GM18858 (cell line): ENCODE data around the gene TRAK1.

Source experiments
- ATAC-seq: cut with Tn5 transposase; IDR thresholded peaks from one replicate; pipeline ENCODE4 v1.9.1; 2021; ENCODE audit not compliant: unreplicated experiment

Gene TRAK1

DNA sequence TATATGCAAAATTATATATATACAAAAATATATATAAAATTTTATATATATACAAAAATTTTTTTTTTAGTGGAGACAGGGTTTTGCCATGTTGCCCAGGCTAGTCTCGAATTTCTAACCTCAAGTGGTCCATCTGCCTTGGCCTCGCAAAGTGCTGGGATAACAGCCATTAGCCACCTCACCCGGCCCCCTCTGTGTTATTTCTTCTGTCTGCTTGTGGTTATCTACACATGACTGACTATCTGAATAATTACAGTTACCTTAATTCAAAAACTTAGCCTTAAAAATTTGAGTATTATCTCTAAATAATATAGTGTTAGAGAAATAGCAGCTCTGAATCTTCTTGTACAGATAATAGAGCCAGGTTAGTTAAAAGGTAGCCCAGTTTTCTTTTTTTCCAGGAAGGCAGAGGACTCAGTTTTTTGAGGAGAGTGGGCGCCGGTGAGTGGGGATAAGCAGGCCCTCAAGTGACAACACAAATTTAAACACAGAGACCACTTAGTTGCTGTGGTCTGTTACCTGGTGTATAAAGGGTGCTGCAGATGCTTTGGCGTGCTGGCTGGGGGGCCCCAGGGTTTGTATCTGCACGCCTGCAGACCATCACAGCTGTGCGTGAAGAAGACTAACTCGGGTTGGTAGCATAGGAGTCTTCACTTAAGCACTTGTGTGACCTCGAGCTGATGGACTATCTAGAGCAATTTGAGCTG lies 83.7 kb downstream of the TRAK1 start:
- no peak for ATAC-seq

DNA sequence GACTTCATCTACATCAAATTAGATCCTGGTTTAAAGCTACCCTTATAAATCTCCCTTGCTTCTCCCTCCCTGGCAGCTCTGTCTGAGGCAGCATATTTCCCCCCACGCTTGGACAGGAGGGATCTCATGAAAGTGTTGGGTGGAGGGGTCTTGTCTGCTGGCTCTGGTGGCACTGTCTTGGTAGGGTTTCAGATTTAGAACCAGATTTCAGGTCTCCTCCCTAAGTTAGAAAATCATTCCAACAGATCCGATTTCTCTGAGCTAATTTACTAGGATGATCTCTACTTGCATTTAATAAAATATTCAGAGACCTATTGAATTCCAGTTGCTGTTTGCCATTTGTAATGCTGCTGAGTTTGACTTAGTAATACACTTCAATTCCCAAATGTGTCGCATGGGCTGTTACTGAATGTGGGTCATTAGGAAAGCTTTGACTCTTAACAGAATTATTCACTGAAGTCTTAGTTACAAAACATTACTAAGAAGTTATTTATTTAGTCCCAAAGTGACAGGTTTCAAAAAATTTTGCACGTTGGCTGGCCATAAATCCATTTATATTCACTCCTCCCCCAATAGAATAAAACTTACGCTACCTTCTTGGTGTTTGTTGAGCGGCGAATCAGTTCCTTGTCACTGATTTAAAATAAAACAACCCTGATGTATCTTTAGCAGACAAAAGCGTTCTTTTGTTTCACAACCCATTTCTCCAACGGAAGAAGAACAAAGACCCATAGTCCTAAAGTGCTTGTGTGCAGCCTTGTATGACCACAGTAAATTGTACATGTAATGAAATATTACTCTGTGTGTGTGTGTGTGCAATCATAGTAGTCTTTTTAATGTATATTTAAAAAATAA lies 84.5 kb downstream of the TRAK1 start:
- no peak for ATAC-seq

DNA sequence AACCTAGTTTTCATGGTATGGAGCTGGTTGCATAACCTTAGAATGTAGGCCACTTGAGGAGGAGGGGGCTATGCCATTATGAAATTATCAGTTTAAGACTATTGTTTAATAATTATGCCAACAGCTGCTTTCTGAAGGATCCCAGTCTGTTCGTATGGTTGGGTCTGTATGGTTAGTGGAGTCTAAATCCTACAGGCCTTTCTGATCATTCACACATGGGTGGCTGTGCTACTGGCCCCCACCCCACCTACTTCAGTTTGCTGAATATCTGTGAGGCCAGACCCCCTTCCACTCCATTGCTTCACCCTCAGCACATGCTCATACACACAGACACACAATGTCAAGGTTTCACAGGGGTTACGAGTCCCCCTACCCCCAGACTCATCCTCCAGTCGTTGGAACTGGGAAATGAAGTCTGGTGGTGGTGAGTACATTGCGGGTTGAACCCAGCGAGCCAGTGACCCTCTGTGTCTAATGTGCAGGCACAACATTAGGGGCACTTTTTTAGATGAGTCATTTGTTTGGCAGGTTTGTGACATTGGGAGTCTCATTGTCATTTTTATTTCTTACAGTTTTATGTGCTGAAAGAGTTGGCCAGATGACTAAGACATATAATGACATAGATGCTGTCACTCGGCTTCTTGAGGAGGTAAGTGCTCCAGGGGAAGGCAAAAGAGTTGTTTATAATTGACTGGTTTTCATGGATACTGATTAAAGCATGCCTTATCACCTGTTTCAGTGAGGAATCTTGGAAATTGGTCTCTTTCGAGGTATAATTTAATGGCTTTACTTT lies 85.3 kb downstream of the TRAK1 start:
- ATAC-seq: no peak

DNA sequence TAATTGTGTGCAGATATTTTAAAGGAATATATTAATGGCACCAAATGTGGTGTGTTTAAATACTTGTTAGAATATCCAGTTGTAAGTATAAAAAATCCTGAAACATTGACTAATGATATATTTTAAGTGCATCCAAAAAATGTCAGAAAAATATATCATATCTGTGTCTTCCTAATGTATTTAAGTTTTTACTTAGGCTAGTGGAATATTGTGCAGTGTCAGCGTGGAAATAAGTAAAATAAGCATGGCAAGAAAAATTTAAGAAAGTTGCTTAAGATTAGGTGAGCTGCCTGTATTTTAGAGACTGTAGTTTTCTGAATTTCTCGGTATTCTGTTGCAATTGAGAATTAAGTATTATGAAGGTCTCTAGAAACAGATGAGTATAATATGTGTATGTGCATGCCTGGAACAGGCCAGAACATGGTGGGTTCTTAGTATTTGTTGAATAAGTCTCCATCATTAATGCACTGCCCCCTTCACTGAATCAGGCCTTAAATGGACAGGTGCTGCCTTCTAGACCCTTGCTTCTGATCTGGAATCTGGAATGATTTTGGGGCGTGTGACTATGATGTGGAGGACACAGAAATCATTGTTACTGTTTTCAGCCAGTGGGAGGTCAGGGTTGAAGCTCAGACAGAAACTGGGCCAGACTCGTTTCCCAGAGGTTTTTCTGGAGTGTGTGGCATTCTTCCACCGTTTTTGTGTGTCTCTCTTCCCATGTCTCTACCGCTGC lies 86.1 kb downstream of the TRAK1 start:
- no peak for ATAC-seq

DNA sequence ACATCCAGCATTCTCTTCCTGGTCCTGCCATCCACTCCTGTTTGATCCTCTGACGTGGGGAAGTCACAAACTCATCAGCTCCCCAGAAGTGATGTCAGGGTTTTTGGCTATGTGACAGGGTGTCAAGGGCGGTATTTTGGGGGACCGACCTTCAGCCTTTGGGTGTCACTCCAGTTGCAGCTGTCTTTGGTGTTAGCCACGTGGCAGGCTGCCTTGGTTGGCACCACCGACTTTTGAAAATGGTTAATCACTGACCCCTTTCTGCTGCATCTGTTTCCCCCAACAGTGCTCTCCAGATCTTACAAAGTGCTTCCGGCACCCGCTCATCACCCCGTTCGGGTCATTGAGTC lies 86.6 kb downstream of the TRAK1 start:
- ATAC-seq: no peak

DNA sequence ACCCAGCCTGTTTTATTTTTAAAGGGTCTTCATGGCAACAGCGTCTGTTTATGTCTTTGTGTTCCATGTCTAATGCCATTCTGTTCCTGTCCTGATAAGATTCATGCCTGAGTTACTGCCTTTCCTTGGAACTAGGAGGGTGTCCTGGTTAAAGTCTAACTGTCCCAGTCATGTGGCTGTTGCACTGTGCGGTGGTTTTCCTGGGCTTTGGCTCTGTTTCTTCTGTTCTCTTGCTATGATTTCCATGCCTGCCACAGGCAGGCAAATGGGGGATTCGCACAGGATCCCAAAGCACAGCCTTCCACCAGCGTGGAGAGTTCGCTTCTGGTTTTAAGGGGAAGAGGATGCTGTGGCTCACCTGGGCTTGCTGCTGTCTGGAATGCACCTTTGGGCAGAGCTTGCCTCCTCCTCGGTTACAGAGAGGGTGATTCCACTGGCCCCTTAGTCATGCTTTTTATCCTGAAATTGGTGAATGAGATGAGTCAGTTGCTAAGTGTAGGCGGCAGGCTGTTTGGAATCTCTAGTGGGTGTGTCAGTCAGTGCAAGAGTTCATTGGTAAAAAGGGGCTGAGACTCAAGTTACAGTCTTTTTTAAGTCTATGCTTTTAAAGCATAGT lies 88.1 kb downstream of the TRAK1 start:
- no peak for ATAC-seq

DNA sequence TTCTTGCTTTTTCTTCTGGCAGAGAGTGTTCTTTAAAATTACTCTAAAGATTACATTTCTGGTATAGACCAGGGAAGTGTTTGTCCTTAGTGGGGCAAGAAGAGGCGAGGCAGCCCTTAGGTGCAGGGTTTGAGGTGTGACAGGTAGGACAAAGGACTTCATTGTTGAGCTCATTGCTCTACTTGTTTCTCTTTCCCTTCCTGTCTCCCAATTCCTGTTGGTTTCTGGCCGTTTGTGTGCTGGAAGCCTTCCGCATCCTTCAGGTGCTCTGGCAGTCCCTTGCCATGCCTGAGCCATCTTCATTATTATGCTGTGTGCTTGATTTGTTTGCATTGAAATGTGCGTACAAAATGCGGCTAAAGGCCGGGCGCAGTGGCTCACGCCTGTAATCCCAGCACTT lies 89.7 kb downstream of the TRAK1 start:
- ATAC-seq: no peak

DNA sequence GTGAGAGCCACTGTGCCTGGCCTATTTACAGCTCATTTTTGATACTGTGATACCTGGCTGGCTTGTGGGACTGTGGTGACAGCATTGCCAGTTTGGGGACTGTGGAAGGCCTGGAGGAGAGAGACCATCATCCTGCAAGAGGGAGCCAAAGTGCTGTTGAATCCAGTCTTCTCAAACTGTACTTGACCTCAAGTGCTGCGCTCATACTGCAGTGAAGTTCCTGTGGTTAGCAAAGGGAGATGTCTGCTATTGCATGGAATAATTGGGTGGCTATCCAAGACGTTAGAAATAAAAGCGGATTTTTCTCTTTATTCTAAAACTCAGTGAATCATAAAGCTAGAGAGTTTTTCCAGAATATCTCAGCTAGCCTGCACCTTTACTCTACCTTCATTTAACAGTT lies 91.4 kb downstream of the TRAK1 start:
- ATAC-seq: no peak

DNA sequence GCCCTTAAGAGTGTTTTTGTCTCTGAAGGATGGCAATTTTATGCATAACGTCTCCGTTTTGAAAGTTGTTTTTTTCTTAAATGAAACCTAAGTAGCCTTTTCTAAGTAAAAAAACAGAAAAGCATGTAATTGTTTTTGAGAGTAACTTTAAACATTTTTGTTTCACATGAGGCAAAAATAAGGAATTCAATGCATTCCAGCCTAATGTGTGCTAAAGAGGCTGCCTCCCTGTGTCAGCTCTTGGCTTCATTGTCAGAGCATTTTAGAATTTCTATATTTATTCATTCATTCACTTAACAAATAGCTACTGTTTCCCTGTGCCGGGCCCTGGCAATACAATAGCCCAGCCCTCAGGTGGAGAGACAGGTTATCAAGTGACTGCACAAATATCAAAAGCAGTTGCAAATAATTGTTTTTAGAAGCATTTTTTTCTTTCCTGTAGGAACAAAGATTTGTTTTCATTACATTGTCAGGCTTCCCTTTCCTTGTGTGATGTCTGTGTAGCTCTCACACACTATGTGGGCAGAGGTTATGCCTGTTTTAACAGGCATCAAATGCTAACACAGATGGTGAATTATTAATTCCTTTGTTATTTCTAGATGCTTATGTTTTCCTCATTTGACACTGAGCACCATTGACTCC lies 93.0 kb downstream of the TRAK1 start:
- ATAC-seq: no peak

DNA sequence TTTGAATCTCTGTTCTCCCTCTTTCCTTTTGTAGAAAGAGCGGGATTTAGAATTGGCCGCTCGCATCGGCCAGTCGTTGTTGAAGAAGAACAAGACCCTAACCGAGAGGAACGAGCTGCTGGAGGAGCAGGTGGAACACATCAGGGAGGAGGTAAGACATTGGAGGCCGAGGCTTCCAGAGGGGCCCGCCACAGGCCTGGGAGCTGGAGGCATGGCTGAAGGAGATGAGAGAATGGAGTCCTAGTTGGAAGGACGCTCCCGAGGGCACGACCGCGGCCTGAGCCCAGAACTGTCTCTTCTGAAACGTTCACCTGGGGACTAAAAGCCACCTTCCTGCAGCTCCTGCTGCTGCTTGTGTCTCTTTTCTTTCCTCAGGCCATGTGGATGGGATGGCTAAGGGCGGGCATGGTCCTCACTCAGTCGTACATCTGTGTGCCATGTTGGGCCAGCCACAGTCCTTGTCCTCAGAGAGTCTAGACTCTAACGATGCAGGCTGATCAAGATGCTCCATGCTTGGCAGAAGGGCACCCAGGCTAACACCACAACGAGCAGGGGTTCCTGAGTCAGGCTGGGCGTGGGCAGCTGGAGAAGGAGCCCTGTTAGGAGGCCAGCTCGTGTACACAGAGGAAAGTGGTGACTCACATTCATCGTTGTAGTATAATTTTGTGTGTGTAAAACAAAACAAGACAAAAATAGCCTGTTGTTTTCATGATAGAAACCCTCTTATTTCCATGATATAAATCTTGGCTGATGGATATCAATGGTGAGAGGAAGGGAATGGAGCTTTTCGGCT lies 93.7 kb downstream of the TRAK1 start:
- ATAC-seq: no peak

DNA sequence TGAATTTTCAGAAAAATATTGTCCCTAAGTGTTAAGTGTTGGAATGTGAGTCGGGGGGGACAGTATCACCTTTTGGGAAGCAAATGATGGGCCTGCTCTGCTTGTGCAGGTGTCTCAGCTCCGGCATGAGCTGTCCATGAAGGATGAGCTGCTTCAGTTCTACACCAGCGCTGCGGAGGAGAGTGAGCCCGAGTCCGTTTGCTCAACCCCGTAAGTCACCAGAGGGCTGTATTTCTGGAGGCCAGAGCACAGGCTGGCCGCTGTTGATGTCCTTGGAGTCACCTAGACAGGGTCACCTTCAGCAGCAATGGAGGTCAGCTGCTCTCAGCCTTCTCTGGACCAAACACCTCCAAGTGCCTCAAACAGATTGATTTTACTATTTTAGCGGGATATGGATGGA lies 96.8 kb downstream of the TRAK1 start:
- ATAC-seq: no peak

DNA sequence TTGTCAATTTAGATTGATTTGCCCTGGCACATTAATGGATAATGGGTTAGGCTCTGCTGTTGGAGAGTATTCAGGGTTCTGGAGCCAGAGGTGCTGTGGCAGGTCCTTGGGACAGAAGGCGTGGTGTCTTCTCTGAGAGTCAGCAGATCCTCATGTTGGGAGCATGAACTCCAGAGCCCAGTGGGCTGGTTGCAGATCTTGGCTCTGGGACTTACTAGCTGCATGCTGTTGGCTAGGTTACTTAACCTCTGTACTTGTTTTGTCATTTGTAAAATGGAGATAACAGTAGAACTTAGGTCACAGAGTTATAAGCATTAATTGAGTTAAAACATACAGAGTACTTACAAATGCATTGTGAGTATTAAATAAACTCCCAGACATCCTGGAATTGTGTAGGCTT lies 97.2 kb downstream of the TRAK1 start:
- ATAC-seq: no peak

DNA sequence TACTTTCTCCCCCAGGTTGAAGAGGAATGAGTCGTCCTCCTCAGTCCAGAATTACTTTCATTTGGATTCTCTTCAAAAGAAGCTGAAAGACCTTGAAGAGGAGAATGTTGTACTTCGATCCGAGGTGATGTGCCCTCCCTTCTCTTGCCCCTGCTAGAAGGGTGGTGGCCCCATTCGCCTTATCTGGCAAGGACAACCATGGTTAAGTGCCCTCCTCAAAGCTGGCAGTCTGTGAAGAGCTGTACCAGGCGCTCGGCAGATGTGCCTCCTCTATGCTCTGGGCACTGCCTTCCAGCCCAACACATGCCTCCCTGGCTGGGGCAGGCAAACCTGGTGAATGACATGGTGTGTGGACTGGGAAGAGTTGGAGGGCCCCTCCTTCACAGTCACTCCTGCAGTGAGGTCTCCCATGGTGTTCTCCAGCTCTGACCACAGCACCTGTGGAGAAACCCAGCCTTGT lies 97.9 kb downstream of the TRAK1 start:
- no peak for ATAC-seq

DNA sequence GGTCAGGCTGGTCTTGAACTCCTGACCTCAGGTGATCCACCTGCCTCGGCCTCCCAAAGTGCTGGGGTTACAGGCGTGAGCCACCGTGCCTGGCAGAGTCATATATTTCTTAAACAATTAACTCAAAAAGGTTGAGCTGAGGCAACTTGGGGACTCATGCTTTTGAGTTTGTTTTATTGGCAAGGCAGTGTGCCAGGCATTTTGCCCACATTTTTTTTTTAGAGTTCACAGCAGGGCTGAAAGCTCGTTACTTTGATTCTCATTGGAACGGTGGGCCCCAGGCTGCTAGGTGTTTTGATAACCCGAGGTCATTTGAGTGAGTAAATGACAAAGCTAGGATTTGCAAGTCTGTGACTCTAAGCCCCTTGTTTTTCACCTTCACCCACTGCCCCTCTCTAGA lies 98.6 kb downstream of the TRAK1 start:
- ATAC-seq: no peak

DNA sequence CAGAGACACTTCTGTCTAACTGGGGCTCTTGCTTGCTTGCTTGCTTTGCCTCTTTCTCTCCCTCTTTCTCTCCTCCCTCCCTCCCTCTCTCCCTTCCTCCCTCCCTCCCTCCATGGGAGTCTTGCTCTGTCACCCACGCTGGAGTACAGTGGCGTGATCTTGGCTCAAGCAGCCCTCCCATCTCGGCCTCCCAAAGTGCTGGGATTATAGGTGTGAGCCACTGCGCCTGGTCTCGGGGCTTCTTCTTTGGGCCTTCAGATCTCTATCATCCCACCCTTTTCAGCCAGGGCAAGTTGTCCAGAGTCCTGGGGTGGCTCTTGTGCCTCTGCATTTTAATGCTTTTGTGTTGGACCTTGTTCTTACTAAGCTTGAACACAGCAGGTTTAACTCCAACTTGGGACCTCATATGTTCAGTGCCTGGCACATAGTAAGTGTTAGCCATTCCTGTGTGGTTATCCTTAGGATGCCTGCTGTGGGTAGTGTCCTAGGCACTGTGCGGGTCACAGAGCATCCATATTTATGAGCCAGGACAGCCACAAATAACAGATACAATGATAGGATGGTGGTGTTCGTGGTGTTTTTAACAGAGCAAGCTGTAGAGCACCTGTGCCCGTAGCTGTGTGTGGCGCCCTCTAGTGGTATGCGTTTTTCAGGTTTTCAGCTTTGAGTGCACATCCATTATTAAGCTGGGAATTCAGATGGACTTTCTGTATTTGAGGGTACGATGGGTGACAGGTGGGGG lies 99.7 kb downstream of the TRAK1 start:
- ATAC-seq: no peak

DNA sequence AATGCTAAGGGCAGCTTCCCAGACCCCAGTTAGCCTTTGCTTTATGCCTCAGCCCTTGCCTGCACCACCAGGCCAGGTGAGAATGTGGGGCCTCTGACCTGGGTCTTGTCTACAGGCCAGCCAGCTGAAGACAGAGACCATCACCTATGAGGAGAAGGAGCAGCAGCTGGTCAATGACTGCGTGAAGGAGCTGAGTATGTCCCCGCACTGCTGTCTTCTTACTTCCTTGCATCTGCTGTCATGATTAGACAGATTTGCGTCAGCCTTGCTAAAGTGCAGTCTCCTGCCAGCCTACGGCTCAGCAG lies 100.2 kb downstream of the TRAK1 start:
- no peak for ATAC-seq

DNA sequence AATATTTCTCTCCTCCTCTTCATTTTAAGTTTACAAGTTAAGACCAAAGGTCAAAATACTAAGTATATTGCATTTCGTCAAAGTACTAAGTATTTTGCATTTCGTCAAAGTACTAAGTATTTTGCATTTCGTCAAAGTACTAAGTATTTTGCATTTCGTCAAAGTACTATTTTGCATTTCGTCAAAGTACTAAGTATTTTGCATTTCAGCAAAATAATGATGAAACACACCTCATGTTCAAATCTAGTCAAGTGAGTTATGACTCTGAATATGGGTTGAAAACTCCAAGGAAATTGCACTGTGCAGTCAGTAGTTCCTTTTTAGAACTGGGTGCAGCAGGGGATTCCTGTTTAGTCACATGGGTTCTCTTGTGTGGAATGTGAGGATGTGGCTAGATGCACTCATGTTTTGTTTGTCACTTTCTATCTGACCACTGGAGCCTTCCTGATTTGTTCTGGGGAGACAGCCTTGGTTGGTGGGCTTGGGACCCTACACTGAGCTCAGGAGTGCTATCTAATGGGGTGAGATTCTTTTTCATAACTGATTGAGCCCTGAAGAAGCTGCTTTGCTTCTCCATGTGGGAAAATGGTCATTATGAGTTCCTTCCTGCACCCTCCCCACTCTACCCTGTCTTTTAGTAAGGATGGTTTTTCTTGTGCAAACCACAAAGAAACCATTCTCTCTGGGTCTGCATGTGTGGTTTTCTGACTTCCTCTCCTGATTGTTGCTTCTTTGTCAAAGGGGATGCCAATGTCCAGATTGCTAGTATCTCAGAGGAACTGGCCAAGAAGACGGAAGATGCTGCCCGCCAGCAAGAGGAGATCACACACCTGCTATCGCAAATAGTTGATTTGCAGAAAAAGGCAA lies 101.4 kb downstream of the TRAK1 start:
- no peak for ATAC-seq

DNA sequence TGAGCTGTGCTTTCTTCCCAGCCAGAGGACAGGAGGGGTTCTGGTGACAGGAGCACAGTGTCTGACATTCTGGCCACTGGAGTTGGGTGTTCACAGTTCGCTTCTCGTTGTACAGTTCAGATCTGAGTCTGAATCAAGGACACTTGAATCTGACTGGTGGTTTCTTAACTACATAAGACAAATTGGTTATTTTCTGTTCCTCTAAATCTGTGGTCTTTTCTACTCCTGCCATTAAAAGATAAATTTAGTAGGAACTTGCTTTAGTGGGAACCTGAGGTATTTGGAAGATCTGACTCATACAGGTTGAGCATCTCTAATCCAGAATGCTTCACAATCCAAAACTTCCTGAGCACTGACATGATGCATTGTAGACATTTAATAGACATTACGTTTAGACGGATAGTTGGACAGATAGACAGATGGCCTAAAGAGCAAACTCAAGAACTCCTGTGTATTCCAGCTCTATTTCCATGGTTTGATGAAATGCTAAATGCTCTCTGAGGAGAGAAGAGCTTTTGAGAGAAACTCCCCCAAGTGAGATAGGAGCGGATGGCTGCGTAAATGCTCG lies 103.9 kb downstream of the TRAK1 start:
- no peak for ATAC-seq
